Activated CD8-positive, alpha-beta T cell treated with anti-CD3 and anti-CD28 coated beads, Interleukin-2, amount 10 ng/mL, durations not matched to agents 7 days and 5 days (primary cell): ENCODE measurements around the gene PCSK1N. TPM values are rescaled to one million over a fixed set of nuclear protein-coding genes. Genes with fewer than 3 reads are reported as not detected.
"Not testable (repeated sequence)": the region's sequence is repeated elsewhere in the genome, so short reads cannot be mapped to it uniquely, and the experiment has no call there.

Experiments
- ATAC-seq: fragments of 150-1000 bp; cut with Tn5 transposase; one replicate; pipeline ENCODE4 v1.10.0; 2021; ENCODE audit warnings: moderate library complexity
- CTCF ChIA-PET: fragments of 350-600 bp; sonication (Branson Sonifier 250); formaldehyde crosslinking; loops from one replicate; lab custom pipeline; 2021; ENCODE audit warnings: antibody characterized with exemption; lab: Charles Lee
- POLR2A ChIA-PET: fragments of 350-600 bp; sonication (Branson Sonifier 250); formaldehyde crosslinking; loops from one replicate; lab custom pipeline; 2021; ENCODE audit warnings: antibody characterized with exemption; lab: Charles Lee
- DNase-seq: peaks from one replicate; pipeline ENCODE4 v3.0.0-alpha.2; 2020
- H3K27ac Mint-ChIP-seq: one replicate; pipeline ENCODE4 v1.8.0; 2021; ENCODE audit warnings: mild to moderate bottlenecking, mixed read lengths
- H3K27me3 Mint-ChIP-seq: one replicate; pipeline ENCODE4 v1.8.0; 2021; ENCODE audit warnings: low read depth, mixed read lengths
- H3K36me3 Mint-ChIP-seq: one replicate; pipeline ENCODE4 v1.8.0; 2021; ENCODE audit warnings: low read depth, mixed read lengths
- H3K4me1 Mint-ChIP-seq: one replicate; pipeline ENCODE4 v1.8.0; 2021; ENCODE audit warnings: low read depth, mixed read lengths
- H3K4me3 Mint-ChIP-seq: one replicate; pipeline ENCODE4 v1.8.0; 2021; ENCODE audit warnings: mild to moderate bottlenecking, mixed read lengths
- H3K9me3 Mint-ChIP-seq: one replicate; pipeline ENCODE4 v1.8.0; 2022; ENCODE audit warnings: mixed read lengths; ENCODE audit not compliant: insufficient read depth
- total RNA-seq, 2 experiments: library from RNA; stranded (reverse); gene quantifications; one replicate each; pipeline ENCODE4 v1.2.3, GENCODE V29; 2021

Gene PCSK1N
- total RNA-seq, 2 experiments from 2014 or later, result not detected

DNA sequence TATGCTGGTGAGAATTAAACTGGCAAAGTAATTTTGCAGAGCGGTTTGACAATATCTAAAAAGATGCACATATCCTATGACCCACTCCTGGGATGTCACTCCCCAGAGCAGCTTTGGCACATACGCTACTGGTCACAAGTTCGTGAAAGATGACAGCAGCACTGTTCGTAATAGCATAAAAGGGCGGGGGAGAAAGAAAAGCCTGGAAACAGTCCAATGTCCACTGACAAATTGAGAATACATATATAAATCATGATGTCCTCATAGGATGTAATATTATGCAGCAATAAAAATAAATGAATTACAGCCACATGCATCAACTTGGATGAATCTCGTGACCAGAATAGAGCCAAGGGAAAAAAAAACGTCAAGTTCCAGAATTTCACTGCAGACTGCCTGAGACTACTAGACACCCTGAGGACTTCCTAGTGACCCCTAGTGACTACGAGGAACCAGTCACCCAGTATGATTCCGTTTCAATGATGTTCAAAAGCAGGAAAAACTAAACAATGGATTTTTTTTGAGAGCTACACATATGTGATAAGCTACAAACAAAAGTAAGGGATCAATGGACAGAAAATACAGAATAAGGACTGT, 1.8 kb downstream of the PCSK1N start:
- H3K4me1 Mint-ChIP-seq, result peaks cover 14% of the 10 kb centered on the region
- H3K27ac Mint-ChIP-seq, result no peak overlapping the region
- DNase-seq, result no peak
- no peaks in the 10 kb centered on the region for H3K9me3 Mint-ChIP-seq
- no peaks in the 10 kb centered on the region for H3K36me3 Mint-ChIP-seq
- H3K4me3 Mint-ChIP-seq, result no peak overlapping the region
- POLR2A ChIA-PET, result no interaction called here
- no peak for ATAC-seq
- peaks cover 48% of the 10 kb centered on the region for H3K27me3 Mint-ChIP-seq
- CTCF ChIA-PET, result no interaction called here

GRCh38 chrX:48831909-48832291, 3.5 kb downstream of the PCSK1N start:
- ATAC-seq, result no peak
- peaks cover 17% of the 10 kb centered on the region for H3K4me1 Mint-ChIP-seq
- H3K4me3 Mint-ChIP-seq, result no peak overlapping the region
- H3K9me3 Mint-ChIP-seq, result no peaks in the 10 kb centered on the region
- H3K27me3 Mint-ChIP-seq, result peaks cover 59% of the 10 kb centered on the region
- ChIA-PET CTCF (no interaction called here), POLR2A (no interaction called here)
- no peak overlapping the region for H3K27ac Mint-ChIP-seq
- DNase-seq, result no peak
- peaks cover 4% of the 10 kb centered on the region for H3K36me3 Mint-ChIP-seq

DNA sequence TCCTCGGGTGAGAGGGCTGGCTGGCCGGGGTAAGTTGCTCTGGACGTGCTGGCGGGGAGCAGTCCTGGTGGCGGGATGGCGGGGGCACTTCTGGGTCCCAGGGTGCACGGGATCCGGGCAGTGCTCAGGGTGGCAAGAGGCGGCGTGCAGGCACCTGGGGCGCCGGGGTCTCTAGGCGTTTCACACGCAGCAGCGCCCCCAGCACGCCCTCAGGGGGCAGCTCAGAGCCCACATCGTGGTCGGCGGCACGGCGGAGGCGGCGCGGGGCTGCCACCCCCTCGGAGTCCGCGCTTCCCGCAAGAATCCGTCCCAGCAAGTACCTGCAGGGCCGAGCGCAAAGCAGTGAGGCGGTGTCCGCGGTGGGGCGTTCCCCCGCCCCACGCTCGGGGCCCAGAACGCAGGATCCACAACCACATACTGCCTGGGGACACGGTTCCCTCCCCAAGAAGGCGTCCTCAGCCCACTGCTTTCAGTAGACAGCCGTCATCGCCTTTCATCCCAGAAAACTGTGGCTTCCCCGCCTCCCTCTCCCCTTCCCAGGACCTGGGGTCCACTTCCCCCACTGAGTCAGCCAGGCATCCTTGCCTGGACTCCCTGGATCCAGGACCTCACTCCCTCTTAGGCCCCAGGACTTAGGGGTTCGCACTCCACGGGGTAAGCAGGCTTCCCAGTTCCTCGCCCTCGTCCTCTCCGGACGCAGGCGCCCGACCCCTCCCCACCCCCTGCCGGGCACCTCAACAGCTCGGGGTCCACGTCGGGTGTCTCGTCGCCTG, 4.1 kb downstream of the PCSK1N start:
- Mint-ChIP-seq H3K27ac (no peak overlapping the region), H3K9me3 (no peaks in the 10 kb centered on the region), H3K27me3 (peaks cover 55% of the 10 kb centered on the region), H3K4me3 (no peak overlapping the region), H3K4me1 (peaks cover 17% of the 10 kb centered on the region), H3K36me3 (peaks cover 4% of the 10 kb centered on the region)
- no peak for DNase-seq
- no peak for ATAC-seq
- CTCF ChIA-PET, result no interaction called here
- POLR2A ChIA-PET, result no interaction called here

- Mint-ChIP-seq H3K36me3 (peaks cover 7% of the 10 kb centered on the region), H3K27ac (no peak overlapping the region), H3K9me3 (no peaks in the 10 kb centered on the region), H3K4me3 (no peak overlapping the region), H3K4me1 (peaks cover 7% of the 10 kb centered on the region), H3K27me3 (peaks cover 41% of the 10 kb centered on the region)
- ChIA-PET POLR2A (no interaction called here), CTCF (no interaction called here)
- DNase-seq (no peak), ATAC-seq (no peak)
These were observed 6.2 kb downstream of the PCSK1N start for GRCh38 chrX:48829016-48829735.

- CTCF ChIA-PET, result no interaction called here
- POLR2A ChIA-PET, result no interaction called here
- no peaks in the 10 kb centered on the region for H3K9me3 Mint-ChIP-seq
- peaks cover 3% of the 10 kb centered on the region for H3K4me1 Mint-ChIP-seq
- peaks cover 26% of the 10 kb centered on the region for H3K27me3 Mint-ChIP-seq
- ATAC-seq (no peak), DNase-seq (no peak)
- peaks cover 10% of the 10 kb centered on the region for H3K36me3 Mint-ChIP-seq
- no peak overlapping the region for H3K27ac Mint-ChIP-seq
- H3K4me3 Mint-ChIP-seq, result no peak overlapping the region
These were observed 7.8 kb downstream of the PCSK1N start for GRCh38 chrX:48827654-48827968.

DNA sequence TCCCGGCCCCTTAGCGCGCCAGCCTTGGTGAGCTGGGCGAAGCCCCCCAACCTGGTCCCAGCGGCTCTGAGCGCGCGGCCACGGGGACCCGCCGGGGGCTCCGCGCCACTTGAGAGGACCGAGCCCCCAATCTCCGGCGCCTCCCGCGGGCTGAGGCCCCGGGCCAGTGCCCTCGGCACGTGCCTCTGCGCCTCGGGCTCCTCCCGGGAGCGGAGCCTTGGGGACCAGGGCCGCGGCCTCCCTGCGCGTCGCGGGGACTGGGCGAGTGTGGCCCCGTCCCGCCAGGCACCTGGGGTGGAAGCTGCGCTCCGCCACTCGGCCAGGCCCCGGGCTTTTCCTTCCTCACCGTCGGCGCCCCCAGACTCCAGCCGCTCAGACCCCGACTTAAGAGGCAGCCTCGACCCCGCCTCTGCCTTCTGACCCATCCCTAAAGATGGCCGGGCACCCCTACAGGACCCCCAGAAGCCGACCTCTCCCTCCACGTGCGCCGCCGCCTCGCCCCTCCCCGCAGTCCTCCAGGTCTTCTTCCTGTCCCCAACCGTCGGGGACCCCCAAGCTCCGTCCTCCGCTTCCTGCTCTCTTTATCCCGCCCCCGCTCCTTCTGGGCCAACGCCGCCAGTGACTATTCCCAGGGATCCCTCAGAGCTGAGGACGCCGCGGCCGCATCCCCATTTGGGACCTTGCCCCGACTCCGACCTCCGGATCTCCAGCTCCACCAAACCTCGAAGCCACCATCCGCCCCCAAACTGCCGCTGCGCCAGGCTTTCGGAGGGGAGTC, 8.3 kb downstream of the PCSK1N start:
- Mint-ChIP-seq H3K4me3 (no peak overlapping the region), H3K36me3 (peaks cover 10% of the 10 kb centered on the region), H3K4me1 (peaks cover 3% of the 10 kb centered on the region), H3K27me3 (peaks cover 25% of the 10 kb centered on the region), H3K9me3 (no peaks in the 10 kb centered on the region), H3K27ac (no peak overlapping the region)
- ChIA-PET POLR2A (no interaction called here), CTCF (no interaction called here)
- DNase-seq (no peak), ATAC-seq (no peak)

DNA sequence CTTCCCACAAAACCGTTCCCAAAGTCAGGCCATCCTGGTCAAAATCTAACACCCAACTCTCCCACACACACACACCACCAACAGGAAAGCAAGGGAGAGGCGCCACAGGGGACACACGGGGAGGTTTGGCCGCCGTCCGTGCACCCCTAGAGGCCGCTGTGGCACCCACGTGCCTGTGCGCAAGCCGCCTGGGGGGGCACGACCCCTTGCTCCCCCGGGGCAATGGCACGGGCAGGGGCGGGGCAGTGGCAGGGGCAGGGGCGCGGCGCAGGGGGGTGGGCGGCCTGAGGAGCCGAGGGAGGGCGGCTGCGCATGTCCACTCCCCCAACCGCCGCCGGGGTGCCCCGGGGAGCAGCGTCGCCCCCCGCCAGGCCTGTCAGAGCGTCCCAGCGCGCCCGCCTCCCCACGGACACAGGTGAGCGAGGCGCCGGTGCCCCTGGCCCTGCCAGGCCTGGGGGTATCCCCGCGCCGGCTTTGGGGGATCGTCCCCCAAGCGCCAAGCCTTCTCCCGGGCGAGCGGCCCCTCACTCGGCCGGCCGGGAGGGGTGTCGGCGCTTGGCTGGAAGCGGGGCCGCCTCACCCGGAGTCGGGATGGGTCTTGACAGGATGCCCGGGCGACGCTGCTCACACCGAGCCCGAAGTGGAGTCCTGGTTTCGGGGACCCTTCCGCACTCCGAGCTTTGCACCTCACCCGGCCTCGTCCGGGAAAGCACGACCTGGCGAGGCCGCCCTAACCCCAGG, 9.1 kb downstream of the PCSK1N start, which contains the start of gene ERAS:
ERAS (plus strand) TSS at position 379 of the 741 bp plus-strand sequence. CDS start 2,611 bp downstream, outside the sequence.
- no peak for DNase-seq
- POLR2A ChIA-PET, result no interaction called here
- peak; percentile 35 for ATAC-seq
- Mint-ChIP-seq H3K9me3 (no peaks in the 10 kb centered on the region), H3K27me3 (peaks cover 25% of the 10 kb centered on the region), H3K36me3 (peaks cover 10% of the 10 kb centered on the region), H3K4me1 (peaks cover 3% of the 10 kb centered on the region), H3K4me3 (no peak within 1 kb of the TSS), H3K27ac (no peak within 1 kb of the TSS)
- CTCF ChIA-PET, result no interaction called here

- no peak for DNase-seq
- Mint-ChIP-seq H3K4me3 (no peak overlapping the region), H3K27me3 (peaks cover 17% of the 10 kb centered on the region), H3K4me1 (peaks cover 3% of the 10 kb centered on the region), H3K36me3 (peaks cover 10% of the 10 kb centered on the region), H3K27ac (no peak overlapping the region), H3K9me3 (no peaks in the 10 kb centered on the region)
- ChIA-PET POLR2A (no interaction called here), CTCF (no interaction called here)
- ATAC-seq, result no peak
These were observed 11.3 kb downstream of the PCSK1N start for GRCh38 chrX:48824066-48824465.

GRCh38 chrX:48823053-48823452, 12.4 kb downstream of the PCSK1N start:
- H3K27ac Mint-ChIP-seq, result no peak overlapping the region

GRCh38 chrX:48819394-48819793, 16.0 kb downstream of the PCSK1N start:
- H3K27ac Mint-ChIP-seq, H3K36me3 Mint-ChIP-seq, POLR2A ChIA-PET, ATAC-seq, CTCF ChIA-PET, H3K4me1 Mint-ChIP-seq, H3K9me3 Mint-ChIP-seq, H3K27me3 Mint-ChIP-seq, H3K4me3 Mint-ChIP-seq, DNase-seq: not testable (repeated sequence)

More at GRCh38 chrX:48823053-48823452, 12.4 kb downstream of the PCSK1N start:
- Mint-ChIP-seq H3K4me3 (no peak overlapping the region), H3K4me1 (peaks cover 3% of the 10 kb centered on the region), H3K9me3 (no peaks in the 10 kb centered on the region), H3K36me3 (peaks cover 10% of the 10 kb centered on the region), H3K27me3 (peaks cover 9% of the 10 kb centered on the region)
- ChIA-PET POLR2A (interaction anchor here (0.7 kb wide), 1 partner anchor 279 kb away, joined by 4 read pairs; no protein-coding TSS in a partner anchor), CTCF (no interaction called here)
- no peak for DNase-seq
- no peak for ATAC-seq

DNA sequence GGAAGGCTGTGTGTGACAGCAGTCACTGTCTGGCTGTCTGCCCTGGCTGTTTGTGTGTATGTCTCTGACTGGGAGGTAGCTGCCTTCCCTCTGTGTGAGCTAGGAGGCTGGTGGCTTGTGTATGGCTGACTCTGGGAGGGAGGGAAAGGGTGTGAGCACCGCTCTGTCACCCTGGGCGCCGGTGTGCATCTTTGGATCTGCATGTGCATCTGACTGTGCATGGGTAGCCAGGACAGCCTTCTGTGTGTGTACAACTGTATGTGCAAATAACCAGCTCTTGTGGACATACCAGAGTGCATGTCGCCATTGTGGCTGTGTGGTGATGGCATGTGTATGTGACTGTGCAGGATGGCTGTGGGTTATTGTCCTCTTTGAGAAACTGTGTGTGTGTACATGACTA, 16.5 kb downstream of the PCSK1N start:
- POLR2A ChIA-PET, result no interaction called here
- Mint-ChIP-seq H3K36me3 (peaks cover 2% of the 10 kb centered on the region), H3K27ac (no peak overlapping the region)

More for the DNA sequence above, 16.5 kb downstream of the PCSK1N start:
- ATAC-seq, result no peak
- no peak overlapping the region for H3K4me3 Mint-ChIP-seq
- no peaks in the 10 kb centered on the region for H3K9me3 Mint-ChIP-seq
- no peak for DNase-seq
- H3K27me3 Mint-ChIP-seq, result no peaks in the 10 kb centered on the region
- H3K4me1 Mint-ChIP-seq, result no peaks in the 10 kb centered on the region
- CTCF ChIA-PET, result no interaction called here
